Glomerular visceral epithelial cell (primary cell): ENCODE data around the gene RANGRF.

ENCODE experiments used
- DNase-seq: peaks from one replicate; pipeline ENCODE4 v3.0.0-alpha.2; 2016; ENCODE audit errors: extremely low spot score

Gene RANGRF

GRCh38 chr17:8273884-8274444, 14.5 kb upstream of the RANGRF start:
- DNase-seq: no peak

DNA sequence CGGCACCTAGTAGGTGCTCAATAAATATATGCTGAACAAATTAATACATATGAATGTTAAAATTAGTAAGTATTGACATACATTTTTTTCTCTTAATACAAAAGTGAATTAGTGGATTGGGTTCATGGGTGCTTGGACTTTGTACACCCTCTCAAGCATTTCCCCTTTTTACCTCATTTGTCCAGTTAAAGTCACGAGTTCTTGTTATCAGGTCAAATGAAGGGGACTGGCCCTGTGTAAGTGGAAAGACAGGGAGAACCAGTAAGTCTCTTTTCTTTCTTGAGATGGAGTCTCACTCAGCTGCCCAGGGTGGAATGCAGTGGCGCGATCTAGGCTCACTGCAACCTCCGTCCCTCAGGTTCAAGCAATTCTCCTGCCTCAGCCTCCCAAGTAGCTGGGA, 13.7 kb upstream of the RANGRF start:
- DNase-seq: no peak

DNA sequence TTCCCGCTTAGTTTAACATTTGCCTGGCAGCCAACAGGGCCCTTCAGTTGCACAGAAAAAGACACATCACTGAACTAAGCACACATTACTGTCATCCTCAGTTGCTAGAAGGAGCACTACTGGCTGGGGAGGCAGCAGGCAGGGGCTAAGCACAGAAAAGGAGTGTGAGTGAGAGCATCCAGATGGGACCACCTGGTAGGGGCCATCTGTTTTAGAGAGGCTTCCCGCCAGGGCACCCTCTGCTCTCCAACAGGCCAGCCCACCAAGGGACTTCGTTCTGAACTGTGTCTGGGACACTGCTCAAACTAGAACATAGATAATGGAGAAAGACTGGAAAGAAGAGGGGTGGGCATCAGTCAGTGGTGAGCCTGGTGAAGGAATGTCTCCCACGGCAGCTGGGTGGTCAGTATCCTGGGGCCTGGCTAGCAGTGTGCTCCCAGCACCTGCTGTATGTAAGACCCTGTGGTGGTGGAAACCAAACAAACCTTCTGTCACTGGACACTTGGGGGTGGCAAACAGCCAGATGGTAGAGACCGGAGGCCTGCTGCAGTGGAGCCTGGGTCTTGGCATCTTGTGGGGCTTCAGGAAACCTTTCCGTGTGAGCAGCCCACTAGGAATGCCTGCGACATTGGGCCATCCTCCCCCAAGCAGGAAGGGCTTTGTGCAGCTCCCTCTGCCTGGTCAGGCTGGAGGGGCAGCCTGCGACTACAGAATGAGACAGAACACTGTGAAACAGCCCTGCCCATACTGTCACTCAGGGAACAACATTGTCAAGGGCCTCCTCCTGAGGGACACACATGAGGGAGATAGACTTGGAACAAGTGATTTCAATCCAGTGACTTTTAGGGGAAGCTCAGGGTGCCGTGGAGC, 12.8 kb upstream of the RANGRF start:
- DNase-seq: no peak

- DNase-seq: no peak
Observed at GRCh38 chr17:8277317-8277716, 11.2 kb upstream of the RANGRF start.

DNA sequence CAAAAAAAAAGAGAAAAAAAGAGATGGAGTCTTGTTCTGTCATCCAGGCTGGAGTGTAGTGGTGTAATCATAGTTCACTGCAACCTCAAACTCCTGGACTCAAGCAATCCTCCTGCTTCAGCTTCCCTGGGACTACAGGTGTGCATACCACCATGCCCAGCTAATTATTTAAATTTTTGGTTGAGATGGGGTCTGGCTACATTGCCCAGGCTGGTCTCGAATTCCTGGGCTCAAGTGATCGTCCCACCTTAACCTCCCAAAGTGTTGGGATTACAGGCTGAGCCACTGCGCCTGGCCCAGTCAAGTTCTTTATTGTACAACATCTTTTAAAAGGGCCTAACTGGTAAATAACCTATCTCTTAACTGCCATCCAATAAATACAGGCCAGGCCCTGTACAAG, 6.1 kb upstream of the RANGRF start:
- no peak for DNase-seq

DNA sequence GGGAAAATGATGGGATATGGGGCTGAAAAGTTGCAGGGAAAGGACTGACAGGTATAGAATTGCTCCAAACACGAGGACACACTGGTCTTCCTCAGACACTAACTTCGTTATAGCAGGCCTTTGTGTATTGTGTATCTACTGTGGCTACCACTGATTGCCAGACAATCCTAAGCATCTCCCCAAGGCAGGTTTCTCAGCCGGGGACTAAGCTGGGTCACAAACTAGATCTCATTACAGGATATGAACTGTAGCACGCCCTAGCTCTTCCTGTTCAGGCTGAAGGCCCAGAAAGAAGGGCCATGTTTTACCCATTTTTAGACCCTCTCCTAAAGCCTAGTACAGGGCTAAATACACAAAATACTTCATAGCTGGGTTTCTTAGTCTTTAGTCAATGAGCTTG, 5.1 kb upstream of the RANGRF start:
- no peak for DNase-seq

- DNase-seq: no peak
Observed at GRCh38 chr17:8284126-8284525, 4.3 kb upstream of the RANGRF start.

GRCh38 chr17:8285270-8286181, 2.9 kb upstream of the RANGRF start:
- DNase-seq: no peak

DNA sequence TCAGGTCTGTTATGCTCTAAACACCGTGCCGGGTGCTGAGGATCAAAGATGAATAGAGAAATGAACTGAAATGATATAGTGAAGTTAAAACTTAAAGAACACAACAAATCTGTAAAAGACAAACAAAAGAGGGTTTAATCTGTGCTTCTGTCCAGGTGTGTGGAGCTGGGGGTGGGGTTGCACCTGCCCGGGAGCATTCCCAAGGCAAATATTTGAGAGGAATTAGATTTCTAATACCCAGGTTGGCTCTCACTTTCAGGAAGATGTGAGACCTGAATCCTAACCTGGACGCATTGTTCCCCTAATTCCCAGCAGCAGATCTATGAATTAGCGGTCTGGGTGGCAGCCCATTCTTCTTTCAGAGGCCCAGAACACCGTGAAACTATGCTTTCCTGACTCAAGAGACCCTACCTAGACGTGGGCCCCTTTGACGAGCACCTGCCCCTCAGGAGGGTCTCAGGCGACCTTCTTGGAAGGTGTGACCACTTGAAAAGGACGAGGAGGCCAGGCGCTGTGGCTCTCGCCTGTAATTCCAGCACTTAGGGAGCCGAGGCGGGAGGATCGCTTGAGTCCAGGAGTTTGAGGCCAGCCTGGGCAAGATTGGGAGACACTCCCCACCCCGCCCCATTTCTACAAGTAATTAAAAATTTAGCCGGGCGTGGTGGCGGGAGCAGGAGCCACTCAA, 677 bp upstream of the RANGRF start:
- no peak for DNase-seq

GRCh38 chr17:8289103-8289397, 580 bp downstream of the RANGRF start:
- DNase-seq: no peak

GRCh38 chr17:8290043-8290442, 1.6 kb downstream of the RANGRF start:
- DNase-seq: no peak

GRCh38 chr17:8292639-8293395, 4.3 kb downstream of the RANGRF start:
- no peak for DNase-seq

DNA sequence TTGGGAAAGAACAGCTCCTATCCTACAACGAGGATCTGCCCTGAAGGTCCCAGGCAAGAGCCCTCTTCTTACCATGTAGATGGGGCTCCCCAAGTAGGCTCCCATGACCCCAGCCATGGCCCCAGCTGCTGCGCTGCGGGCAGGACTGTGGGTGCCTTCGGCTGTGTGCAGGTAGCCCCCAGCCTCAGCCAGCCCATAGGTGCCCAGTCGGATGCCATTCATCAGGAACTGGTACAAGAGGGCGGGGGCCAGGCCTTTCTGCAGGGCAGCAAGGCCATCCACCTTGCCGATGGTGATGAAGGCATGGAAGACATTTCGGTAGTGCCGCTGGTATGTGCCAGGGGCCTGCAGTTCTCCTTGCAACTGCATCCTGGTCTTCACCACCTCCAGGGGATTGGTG, 5.9 kb downstream of the RANGRF start:
- no peak for DNase-seq

DNA sequence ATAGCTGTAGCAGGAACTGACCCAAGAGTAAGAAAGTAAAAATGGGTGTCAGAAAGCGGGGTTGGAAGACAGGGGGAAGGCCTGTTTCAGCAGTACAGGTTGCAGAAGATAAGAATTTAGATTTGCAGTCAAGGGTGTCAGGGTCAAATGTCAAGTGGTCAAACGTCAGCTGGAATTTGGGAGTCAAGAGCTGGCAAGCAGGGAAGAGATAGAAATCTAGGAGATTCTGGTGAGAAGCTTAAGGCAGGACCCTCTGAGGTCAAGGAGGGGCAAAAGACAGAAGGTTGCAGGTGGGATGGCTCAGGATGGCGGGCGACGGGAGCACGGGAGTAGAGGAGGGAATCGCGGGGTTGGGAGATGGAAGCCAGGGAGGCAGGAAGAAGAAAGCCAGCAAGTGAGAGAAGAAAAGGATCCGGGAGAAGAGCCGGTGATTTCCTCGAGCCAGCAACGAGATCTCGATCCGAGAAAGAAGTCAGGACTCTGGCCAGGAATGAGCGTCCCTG, 6.4 kb downstream of the RANGRF start:
- no peak for DNase-seq

DNA sequence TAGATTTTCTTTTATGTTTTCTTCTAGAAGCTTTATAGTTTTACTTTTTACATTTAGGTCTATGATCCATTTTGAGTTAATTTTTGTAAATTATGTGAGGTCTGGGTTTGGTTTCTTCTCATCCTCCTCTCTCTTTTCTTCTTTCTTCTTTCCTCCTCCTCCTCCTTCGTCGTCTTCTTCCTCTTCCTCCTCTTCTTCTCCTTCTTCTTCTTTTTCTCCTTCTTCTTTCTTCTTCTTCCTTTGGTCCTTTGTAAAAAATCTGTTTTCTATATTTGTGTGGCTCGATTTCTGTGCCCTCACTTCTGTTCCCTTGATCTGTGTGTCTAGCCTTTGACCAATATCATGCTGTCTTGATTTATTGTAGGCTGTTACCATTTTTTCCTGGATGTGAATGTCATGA, 11.8 kb downstream of the RANGRF start:
- DNase-seq: no peak

DNA sequence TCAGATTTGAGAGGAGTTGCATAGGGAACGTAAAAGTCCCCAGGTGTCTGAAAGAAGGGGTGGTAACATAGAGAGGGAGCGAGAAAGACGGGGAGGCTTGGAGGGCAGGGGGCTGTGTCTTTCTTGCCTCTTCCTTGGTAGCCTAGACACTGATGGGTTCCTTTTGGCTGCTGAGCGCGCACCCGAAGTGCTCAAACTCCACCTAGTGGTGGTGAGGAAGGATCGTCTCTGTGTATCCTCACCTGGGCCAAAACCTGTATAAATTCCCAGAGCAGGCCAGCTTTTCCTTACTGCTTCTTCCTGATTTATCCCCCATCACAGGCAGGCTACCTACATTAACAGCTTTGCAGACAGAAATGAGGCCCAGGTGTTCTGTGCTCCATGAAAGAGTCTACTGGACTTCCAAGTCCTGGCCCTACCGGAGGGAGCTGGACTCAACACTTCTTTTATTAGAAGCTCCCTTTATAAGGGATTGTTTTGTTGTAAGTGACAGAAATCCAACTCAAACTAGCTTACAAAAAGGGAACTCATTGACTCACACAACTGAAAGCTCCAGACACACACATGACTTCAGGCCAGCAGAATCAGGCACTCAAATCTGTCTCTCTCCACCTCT, 12.3 kb downstream of the RANGRF start:
- peak; percentile 77 for DNase-seq

DNA sequence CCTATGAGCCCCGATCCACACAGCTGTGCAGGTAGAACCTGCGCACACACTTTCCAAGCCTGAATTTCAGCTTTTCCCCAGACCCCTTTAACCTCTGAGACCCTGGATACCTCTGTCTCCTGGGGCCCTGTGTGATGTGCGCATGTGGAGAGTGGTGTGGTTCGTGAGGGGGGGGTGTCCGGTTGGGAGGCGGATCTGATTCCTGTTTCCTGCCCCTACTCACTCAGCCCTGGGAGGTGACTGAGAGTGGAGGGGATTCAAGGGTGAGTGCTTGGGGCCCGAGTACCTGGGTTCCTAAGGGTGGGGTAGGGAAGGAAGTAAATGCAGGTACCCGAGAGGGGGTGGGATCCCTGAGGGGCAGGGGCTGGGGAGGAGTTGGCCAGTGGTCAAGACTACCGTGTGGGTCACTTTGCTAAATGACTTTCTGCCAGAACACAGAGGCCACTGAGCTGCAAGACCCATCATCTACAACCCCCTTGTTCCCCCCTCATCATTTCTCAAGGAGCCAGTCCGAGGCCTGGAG, 22.2 kb downstream of the RANGRF start:
- DNase-seq: no peak

DNA sequence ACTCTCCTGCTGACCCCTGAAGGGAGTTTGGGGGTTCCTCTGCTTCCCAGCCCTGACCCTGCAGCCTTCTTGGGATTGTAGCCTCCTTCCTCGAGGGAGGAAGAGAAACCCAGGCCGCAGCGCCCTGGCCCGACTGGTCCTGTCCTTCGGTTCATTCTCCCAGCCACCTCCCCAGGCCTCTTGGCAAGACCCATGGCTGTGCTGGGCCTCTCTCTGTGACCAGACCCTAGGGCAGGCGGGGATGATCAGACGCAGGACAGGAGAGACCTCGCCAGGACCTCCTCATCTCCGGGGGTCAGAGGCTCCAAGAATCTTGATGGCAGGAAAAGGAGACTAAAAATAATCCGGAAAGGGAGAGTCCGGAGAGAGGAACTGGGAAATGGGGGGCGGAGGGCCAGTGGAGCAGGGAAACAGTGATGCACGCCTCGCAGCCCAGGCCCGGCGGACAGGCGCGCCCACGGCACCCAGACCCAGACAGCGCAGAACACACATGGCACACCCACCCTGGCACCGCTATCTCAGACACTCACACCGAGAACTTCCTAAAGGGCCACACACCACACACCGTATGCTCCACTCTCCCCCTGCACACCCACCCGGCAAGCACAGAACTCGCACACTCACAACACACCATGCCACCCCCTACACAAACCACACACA, 22.8 kb downstream of the RANGRF start:
- no peak for DNase-seq

DNA sequence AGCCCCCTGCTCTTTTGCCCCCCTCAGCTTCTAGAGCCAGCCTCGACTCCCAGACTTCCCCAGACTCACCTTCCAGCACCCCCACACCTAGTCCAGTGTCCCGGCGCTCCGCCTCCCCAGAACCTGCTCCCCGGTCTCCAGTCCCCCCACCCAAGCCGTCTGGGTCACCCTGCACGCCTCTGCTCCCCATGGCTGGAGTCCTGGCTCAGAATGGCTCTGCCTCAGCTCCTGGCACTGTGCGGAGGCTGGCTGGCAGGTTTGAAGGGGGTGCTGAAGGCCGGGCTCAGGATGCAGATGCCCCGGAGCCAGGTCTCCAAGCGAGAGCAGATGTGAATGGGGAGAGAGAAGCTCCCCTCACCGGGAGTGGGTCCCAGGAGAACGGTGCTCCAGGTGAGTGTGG, 23.8 kb downstream of the RANGRF start:
- no peak for DNase-seq
